GM21447 (cell line): Measurements from ENCODE around the gene F7.
"Not testable (repeated sequence)": the region's sequence is repeated elsewhere in the genome, so short reads cannot be mapped to it uniquely, and the experiment has no call there.

Source experiments
- ATAC-seq: cut with Tn5 transposase; IDR thresholded peaks from one replicate; pipeline ENCODE4 v1.9.1; 2021; ENCODE audit not compliant: unreplicated experiment

Gene F7

DNA sequence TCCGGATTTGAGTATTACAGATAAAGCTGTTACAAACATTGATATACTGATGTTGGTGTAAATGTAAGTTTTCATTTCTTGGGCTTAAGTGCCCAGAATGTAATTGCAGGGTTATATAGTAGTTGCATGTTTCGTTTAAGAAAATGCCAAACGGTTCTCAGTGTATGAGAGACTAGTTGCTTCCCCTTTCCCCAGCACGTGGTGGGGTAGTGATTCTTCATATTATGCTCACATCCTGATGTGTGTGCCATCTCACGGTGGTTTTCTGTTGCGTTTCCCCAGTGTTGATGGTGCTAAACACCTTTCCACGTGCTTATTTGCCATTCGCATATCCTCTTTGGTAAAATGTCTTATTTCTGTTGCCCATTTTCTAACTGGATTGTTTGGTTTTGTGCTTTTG, 34.7 kb upstream of the F7 start:
- ATAC-seq: no peak

DNA sequence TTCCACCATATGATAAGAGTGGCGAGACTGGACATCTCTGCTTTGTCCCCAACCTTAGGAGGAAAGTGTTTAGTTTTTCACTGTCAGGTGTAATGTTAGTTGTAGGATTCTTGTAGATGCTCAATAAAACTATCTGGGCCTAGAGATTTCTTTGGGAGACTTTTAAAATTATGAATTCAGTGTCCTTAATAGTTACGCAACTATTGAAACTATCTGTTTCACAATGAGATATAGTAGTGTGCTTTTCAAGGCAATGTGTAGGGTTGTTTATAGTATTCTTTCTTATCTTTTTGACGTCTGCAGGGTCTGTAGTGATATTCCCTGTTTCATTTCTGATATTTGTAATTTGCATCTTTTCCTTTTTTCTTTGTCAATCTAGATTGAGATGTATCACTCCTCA, 33.2 kb upstream of the F7 start:
- ATAC-seq: no peak

DNA sequence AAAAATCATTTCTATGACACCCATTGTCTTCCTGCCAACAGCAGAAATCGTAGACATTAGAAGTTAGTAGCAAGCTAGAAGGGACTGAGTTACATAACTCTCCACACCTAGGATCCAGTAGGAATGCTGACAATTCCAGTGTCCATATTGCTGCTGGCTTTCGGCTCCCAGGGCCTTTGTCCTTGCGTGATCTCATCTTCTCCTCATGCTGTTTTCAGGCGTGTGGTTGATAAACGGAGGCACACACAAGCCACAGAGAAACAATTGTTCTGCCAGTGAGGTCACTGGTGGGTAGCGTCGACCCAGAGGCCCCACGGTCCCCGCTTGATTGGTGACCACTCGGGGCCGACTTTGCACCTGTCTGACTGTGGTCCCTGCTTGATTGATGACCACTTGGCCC, 31.6 kb upstream of the F7 start:
- ATAC-seq: no peak

DNA sequence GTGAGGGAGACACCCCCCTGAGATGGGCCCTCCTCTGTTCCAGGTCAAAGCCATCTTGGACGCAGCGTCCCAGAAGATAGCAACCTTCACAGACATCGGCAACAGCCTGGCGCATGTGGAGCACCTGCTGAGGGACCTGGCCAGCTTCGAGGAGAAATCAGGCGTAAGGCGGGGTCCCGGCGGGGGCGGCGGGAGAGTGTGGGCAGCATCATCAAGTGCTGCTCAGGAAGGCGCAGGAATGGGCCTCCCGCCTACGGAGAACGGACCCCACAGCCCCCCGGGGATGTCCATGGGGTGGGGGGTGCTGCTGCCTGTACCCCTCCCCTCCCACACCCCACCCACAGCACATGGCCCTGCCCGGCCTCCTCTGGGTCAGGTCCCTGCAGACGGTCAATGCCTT, 31.2 kb upstream of the F7 start:
- no peak for ATAC-seq

DNA sequence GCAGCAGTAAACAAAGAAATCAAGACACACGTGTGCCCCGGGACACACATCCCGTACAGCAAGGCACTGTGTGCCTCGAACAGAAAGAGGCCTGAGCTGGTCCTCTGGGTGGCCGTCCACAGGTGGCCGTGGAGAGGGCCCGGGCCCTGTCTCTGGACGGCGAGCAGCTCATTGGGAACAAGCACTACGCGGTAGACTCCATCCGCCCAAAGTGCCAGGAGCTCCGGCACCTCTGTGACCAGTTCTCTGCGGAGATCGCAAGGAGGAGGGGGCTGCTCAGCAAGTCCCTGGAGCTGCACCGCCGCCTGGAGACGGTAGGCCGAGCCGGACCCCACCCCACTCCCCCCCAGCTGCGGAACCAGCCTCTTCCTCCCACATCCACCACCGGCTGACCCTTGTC, 30.7 kb upstream of the F7 start:
- ATAC-seq: no peak

DNA sequence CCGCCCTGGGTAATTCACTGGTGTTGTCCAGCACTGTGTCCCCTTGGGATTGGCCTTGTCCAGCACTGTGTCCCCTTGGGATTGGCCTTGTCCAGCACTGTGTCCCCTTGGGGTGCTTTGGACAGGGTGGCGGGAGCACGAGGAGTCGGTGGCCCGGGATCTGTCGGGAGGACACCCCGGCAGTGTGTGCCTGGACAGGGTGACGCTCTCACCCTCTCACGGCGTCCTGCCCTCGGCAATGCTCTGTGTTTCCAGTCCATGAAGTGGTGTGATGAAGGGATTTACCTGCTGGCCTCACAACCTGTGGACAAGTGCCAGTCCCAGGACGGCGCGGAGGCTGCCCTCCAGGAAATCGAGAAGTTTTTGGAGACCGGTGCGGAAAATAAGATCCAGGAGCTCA, 29.9 kb upstream of the F7 start:
- no peak for ATAC-seq

DNA sequence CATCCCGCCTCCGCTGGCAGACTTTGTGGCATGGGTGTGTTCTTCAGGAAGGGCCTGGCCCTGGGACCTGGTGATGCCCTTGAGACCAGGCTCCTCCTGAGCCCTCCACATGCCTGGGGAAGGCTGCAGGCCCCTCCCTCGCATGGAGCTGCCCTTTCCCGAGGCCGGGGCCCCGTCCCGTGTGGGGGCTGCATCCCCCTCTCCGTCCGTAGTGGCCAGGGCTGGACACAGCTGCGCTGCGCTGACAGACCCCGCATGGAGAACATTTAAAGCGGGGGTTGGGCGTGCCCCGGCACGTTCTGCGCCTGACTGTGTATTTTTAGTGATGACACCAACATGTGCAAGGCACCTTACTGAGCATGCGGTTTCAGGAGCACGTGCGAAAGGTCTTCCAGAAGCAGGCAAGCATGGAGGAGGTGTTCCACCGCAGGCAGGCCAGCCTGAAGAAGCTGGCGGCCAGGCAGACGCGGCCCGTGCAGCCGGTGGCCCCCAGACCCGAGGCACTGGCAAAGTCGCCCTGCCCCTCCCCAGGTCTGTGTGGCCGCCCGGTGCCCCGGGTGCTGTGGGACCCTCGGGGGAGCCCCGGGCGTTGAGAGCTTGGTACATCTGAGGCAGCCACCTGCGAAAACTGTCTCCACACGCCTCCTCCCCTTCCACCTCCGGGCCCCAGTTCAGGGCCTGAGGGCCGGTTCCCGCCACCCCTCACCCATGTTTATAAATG, 28.8 kb upstream of the F7 start:
- no peak for ATAC-seq

DNA sequence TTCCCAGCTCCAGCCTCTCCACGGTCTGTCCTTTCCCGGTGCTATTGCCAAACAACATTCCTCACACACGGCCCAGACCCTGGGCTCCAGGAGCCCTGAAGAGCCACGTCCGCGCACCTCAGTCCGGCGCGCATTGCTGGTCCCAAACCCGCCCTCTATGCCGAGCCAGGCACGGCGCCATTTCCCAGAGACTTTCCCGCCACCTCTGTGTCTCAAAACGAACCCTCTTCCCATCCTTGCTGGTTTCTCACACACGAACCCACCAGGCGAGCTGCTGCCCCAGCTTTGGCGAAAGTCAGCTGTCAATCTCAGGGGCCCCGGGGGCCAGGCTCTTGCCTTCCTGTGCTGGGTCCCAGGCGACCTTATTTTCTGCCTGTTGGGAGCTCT, 28.0 kb upstream of the F7 start:
- no peak for ATAC-seq

DNA sequence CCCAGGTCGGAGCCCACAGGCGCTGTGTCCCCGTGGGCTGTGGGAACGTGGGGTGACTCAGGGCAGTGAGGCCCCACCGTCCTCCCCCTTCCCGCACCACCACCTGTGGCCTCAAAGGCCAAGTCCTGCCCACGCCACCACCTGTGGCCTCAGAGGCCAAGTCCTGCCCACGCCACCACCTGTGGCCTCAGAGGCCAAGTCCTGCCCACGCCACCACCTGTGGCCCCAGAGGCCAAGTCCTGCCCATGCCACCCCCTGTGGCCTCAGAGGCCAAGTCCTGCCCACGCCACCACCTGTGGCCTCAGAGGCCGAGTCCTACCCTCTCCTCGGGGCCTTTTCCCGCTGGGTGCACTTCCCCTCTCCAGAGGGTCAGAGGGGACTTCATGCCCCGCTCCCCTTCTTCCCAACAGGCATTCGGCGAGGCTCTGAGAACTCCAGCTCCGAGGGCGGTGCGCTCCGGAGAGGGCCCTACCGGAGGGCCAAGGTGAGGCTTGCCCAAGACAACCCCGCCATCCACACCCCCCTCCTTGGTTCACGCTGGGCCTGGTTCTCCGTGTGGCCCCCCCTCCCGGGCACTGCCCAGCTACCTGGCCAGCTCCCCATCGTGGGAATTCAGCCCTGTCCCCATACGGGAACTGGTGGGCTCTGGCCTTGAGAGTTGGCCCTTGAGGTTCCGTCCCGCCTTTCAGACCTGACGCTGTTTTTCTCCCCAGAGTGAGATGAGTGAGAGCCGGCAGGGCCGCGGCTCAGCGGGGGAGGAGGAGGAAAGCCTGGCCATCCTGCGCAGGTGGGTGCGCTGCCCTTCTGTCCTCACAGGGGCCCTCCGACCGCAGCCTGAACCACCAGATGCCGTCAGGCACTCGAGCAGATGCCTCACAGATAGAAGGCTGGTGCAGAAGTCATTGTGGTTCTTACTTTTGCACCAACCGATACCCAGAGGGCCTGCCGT, 27.4 kb upstream of the F7 start:
- ATAC-seq: no peak

DNA sequence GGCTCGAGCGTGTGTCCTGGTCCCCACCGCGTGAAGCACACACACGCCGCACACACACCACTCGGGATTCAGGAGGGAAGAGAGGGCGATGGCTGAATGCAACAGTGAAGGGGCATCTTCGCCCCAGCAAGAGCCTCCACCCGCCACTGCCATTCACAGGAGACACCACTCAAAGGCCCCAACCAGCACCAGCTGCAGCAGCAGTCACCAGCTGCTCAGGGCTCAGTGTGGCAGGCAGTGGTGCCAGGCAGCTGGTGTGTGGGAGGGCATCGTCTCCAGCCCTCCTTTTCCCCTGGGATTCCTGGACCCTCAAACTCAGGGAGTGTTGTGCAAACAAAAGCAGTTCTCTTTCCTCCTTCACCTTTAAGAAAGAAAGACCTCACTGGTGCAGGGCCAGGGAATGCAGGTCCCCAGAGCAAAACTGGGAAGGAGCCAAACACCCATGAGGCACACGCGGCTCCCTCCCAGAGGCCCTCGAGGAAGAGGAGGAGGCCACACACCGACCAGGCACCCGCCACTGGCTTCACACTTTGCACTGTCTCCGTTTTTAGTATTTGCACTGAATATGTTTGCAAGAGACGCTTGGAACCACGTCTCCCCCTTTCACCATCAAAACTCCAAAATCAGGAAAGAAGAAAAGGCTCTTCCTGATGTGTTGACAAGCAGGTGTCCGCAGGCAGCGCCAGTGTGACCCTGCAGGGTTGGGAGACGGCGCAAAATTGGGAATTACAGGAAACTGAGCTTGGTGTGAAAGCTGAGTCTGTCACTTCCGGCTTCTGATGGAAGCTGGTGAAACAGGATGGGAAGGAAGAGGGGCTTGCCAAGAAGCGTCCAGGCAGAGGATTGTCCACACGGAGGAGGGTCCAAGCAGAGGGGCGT, 26.4 kb upstream of the F7 start:
- no peak for ATAC-seq

DNA sequence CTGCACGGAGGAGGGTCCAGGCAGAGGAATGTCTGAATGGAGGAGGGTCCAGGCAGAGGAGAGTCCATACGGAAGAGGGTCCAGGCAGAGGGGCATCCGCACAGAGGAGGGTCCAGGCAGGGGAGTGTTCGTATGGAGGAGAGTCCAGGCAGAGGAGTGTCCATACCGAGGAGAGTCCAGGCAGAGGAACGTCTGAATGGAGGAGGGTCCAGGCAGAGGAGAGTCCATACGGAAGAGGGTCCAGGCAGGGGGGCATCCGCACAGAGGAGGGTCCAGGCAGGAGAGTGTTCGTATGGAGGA, 25.9 kb upstream of the F7 start:
- not testable (repeated sequence) for ATAC-seq

DNA sequence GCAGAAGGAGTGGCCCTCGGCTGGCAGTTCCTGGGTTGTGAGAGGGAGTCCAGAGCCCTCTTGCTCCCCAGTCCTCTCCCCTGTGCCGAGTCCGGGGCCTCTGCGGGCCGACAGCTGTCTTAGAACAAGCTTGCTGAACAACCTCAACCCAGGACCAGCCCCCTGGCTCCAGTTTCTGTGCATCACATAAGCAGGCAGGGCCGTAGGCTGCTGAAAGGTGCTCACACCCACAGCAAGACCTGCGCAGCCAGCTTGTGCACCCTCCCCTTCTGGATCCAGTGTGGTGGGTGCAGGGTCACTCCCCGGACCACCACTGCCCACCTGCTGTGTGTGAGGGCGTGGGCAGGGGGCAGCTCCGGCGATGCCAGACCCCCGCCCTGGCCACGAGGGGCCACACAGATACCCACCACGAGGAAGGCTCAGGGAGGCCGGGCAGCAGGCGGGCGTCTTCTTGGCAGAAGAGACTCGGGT, 25.2 kb upstream of the F7 start:
- no peak for ATAC-seq

DNA sequence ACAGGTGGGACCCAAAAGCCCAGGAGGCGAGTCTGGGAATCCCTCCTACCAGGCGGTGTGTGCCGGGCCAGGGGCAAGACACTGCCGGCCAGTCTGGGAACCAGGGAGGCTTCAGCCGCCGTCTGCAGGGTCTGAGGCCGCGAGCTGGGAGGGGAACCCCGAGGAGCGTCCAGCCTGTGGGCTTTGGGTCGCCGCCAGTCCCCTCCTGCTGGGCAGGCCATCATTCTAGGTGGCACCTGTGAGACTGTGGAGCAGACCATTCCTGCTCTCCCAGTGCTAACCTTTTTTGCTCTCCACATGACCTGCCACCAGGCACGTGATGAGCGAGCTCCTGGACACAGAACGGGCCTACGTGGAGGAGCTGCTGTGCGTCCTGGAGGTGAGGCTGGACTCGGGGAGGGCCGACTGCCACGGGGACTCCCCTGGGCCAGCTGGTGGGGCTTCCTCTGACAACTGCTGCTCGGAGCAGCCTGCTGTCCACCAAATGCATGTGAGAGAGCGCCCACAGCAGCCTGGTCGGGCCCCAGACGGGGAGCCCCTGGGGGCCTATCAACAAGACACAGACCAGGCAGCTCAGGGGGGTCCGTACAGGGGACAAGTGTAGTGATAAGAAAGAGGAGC, 24.6 kb upstream of the F7 start:
- no peak for ATAC-seq

DNA sequence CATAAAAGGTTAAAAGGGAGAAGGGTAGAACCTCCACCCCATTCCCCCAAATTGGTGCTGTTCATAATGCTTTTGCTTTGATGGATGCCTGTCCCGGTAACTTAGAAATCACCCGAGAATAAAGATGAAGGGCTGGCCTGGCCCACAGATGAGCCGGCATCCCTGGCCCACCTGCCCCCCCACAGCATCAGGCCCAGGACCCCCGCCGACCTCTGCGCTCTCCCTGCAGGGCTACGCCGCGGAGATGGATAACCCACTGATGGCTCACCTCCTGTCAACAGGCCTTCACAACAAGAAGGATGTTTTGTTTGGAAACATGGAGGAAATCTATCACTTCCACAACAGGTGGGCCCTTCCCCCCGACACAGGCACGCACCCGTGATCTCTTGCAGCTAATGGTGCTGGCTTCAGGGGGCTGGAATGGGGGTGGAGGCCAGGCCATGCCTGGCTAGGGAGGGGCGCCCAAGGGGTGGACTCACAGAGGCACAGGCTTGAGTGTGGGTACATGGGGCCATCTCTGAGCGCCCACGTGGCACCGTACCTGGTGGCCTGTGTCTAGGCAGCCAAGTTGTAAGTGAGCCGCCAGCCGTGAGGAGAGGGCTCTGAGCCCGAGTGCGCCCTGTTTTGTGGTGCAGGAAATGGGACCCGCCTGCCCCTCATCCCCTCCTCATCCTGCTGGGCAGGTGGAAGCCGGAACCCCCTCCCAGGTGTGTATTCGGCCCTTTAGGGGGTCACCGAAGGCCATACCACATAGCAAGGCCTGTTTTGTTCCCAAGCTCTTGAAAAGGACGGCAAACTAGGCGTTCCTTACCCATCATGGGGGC, 23.2 kb upstream of the F7 start:
- ATAC-seq: no peak

DNA sequence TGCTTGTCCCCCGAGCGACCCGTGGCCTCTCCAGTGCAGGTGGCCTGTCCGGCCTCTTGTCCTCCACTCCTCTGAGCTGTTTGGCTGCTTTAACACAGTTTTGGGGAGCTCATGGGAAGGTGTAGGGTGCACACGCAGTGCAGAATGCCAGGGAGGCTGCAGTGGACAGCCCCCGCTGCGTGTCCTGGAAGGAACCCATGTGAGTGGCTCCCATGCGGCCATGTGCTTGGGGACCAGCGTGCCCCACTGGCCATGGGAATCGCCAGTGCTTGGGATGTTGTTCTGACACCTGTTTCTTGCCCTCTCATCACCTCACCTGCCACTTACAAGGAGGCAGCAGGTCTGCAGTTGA, 22.6 kb upstream of the F7 start:
- ATAC-seq: no peak

DNA sequence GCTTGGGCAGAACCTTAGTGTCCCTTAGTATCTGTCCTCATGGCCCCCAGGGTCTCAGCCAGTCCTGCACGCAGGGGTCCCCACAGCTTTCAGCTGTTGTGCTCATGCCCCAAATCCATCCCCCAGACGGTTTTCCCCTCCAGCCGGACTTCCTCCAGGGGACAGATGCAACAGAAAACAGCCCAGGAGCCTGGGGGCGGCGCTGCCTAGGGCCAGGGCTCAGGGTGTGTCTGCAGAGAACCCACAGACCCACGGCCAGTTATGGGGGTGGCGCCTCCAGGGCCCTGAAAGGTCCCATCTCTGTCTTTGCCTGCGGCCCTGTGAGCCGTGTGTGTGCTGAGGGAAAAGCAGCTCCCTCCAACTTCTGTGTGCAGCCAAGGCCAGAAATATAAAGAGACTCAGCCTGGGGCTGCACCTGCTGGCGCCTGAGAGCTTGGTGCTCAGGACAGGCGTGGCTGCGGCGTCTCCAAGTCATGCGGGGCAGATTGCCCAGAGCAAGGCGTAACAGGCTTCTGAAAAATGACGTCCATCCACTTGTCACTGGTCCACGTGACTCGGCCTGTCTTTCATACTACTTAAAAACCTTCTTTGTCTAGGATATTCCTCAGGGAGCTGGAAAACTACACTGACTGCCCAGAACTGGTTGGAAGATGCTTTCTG, 22.1 kb upstream of the F7 start:
- ATAC-seq: no peak

DNA sequence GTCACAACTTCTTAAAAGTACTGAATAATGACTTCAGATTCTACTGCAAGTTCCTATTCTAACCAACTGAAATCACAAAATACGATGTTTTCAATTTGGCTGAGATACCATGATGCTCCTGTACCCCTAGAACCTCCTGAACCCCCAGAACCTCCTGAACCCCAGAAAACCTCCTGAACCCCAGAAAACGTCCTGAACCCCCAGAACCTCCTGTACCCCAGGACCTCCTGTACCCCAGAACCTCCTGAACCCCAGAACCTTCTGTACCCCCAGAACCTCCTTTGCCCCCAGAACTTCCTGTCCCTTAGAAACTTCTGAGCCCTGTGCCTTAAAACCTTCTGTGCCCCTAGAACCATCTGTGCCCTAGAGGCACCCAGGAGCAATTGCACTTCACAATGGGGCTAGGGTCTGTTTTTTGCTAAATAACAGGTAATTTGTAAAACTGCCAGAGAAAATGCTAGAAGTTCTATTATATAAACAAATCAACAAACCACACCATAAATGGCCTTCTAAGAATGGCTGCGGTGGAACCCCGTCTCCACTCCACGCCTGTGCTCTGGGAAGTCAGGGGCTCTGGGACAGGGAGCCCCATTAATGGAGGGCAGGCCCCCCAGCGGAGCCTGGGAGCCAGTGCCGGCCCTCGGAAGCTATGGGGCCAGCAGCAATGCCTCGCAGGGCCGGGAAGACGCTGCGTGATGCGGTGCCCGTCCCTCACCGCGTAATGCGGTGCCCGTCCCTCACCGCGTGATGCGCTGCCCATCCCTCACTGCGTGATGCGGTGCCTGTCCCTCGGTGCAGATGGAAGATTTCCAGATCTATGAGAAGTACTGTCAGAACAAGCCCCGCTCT, 21.3 kb upstream of the F7 start:
- ATAC-seq: no peak

DNA sequence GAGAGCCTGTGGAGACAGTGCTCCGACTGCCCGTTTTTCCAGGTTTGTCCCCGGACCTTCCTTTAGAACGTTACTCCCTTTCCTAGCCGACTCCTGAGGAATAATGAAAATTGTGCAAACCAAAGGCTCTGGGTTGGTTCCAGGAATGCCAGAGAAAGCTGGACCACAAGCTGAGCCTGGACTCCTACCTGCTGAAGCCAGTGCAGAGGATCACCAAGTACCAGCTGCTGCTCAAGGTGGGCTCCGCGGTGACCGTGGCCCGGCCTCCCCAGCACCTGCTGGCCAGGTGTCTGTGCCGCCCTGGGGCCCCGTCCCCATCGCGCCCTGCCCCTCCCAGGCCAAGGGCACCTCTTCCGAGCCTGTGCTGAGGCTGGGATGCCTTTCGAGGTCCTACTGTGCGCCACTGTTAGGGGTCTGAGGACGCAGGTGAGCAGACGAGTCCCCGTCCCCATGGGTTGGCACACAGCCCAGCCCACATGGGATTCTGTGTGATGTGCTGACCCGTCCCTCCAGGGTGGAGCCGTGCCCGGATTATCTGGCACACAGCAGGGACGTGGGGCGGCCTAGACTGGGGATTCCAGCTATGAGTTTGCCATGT, 20.5 kb upstream of the F7 start:
- ATAC-seq: no peak
